ENCODE data around the gene PAX7. TPM values are rescaled to one million over a fixed set of nuclear protein-coding genes. Genes with fewer than 3 reads are reported as not detected.
"Not testable (repeated sequence)": the region's sequence is repeated elsewhere in the genome, so short reads cannot be mapped to it uniquely, and the experiment has no call there.

PAX7 gene
- 0.90 TPM for polyA plus RNA-seq (2013, experiment 1 of 2)
- 2.0 TPM for polyA plus RNA-seq (2013, experiment 2 of 2)

GRCh38 chr1:18630511-18631495, at the start of gene PAX7:
Gene PAX7 (plus strand): TSS chr1:18630846. CDS start chr1:18631604, 758 bp downstream.
- Histone ChIP-seq H3K27me3 (ENCODE audit: insufficient read depth, low read length) (peaks cover 98% of the 10 kb centered on the region), H3K27ac (ENCODE audit: low read depth, low read length) (no peak within 1 kb of the TSS; the same call in 1 of the 2 replicates), H3K4me1 (ENCODE audit: insufficient read depth, low read length) (peaks cover 42% of the 10 kb centered on the region), H3K36me3 (ENCODE audit: insufficient read depth, low read length) (no peaks in the 10 kb centered on the region), H3K9me3 (ENCODE audit: insufficient read depth, low read depth, low read length) (no peaks in the 10 kb centered on the region), H3K9ac (ENCODE audit: low read depth, low read length) (peak within 1 kb of the TSS; percentile 35; the same call in 1 of the 2 replicates), H3K4me3 (ENCODE audit: low read length) (peak within 1 kb of the TSS; percentile 58)
- WGBS, result under 1% methylated on average over 52 of the region's 70 CpGs

GRCh38 chr1:18581420-18581880, 49.2 kb upstream of the PAX7 start:
- H3K36me3 ChIP-seq (ENCODE audit: insufficient read depth, low read length), result no peaks in the 10 kb centered on the region
- WGBS, result 19% methylated on average over 15 of the region's 17 CpGs
- no peaks in the 10 kb centered on the region for H3K9me3 ChIP-seq (ENCODE audit: insufficient read depth, low read depth, low read length)
- no peak overlapping the region for H3K9ac ChIP-seq (ENCODE audit: low read depth, low read length)
- H3K4me1 ChIP-seq (ENCODE audit: insufficient read depth, low read length), result no peaks in the 10 kb centered on the region
- no peaks in the 10 kb centered on the region for H3K27me3 ChIP-seq (ENCODE audit: insufficient read depth, low read length)
- no peak overlapping the region for H3K4me3 ChIP-seq (ENCODE audit: low read length)
- H3K27ac ChIP-seq (ENCODE audit: low read depth, low read length), result no peak overlapping the region

- Histone ChIP-seq H3K4me1 (ENCODE audit: insufficient read depth, low read length) (no peaks in the 10 kb centered on the region), H3K36me3 (ENCODE audit: insufficient read depth, low read length) (no peaks in the 10 kb centered on the region), H3K4me3 (ENCODE audit: low read length) (no peak overlapping the region), H3K9ac (ENCODE audit: low read depth, low read length) (no peak overlapping the region), H3K27ac (ENCODE audit: low read depth, low read length) (no peak overlapping the region), H3K27me3 (ENCODE audit: insufficient read depth, low read length) (0 out of 2 replicates have a peak, but pooled peaks cover 2% of the 10 kb centered on the region), H3K9me3 (ENCODE audit: insufficient read depth, low read depth, low read length) (no peaks in the 10 kb centered on the region)
- 92% methylated on average over 5 of the region's 5 CpGs for WGBS
Observed at GRCh38 chr1:18582890-18583289, 47.8 kb upstream of the PAX7 start.

- 85% methylated on average over 7 of the region's 7 CpGs for WGBS
- Histone ChIP-seq H3K36me3 (ENCODE audit: insufficient read depth, low read length) (no peaks in the 10 kb centered on the region), H3K4me3 (ENCODE audit: low read length) (no peak overlapping the region)
Observed at GRCh38 chr1:18583326-18583941, 47.2 kb upstream of the PAX7 start.

GRCh38 chr1:18586016-18586415, 44.6 kb upstream of the PAX7 start:
- H3K4me3 ChIP-seq (ENCODE audit: low read length); H3K27me3 ChIP-seq (ENCODE audit: insufficient read depth, low read length); H3K4me1 ChIP-seq (ENCODE audit: insufficient read depth, low read length); H3K36me3 ChIP-seq (ENCODE audit: insufficient read depth, low read length); H3K9ac ChIP-seq (ENCODE audit: low read depth, low read length); H3K27ac ChIP-seq (ENCODE audit: low read depth, low read length); H3K9me3 ChIP-seq (ENCODE audit: insufficient read depth, low read depth, low read length): not testable (repeated sequence)
- 97% methylated on average over 4 of the region's 4 CpGs for WGBS

More at GRCh38 chr1:18583326-18583941, 47.2 kb upstream of the PAX7 start:
- 0 out of 2 replicates have a peak, but pooled peaks cover 3% of the 10 kb centered on the region for H3K27me3 ChIP-seq (ENCODE audit: insufficient read depth, low read length)
- H3K9me3 ChIP-seq (ENCODE audit: insufficient read depth, low read depth, low read length), result no peaks in the 10 kb centered on the region
- no peaks in the 10 kb centered on the region for H3K4me1 ChIP-seq (ENCODE audit: insufficient read depth, low read length)
- H3K27ac ChIP-seq (ENCODE audit: low read depth, low read length), result no peak overlapping the region
- no peak overlapping the region for H3K9ac ChIP-seq (ENCODE audit: low read depth, low read length)

- H3K27ac ChIP-seq (ENCODE audit: low read depth, low read length), result no peak overlapping the region
- 84% methylated on average over 6 of the region's 9 CpGs for WGBS
Observed at GRCh38 chr1:18588093-18588492, 42.6 kb upstream of the PAX7 start.

GRCh38 chr1:18592368-18592767, 38.3 kb upstream of the PAX7 start:
- no peak overlapping the region for H3K4me3 ChIP-seq (ENCODE audit: low read length)
- no peaks in the 10 kb centered on the region for H3K4me1 ChIP-seq (ENCODE audit: insufficient read depth, low read length)
- H3K9ac ChIP-seq (ENCODE audit: low read depth, low read length), result no peak overlapping the region
- H3K9me3 ChIP-seq (ENCODE audit: insufficient read depth, low read depth, low read length), result no peaks in the 10 kb centered on the region
- WGBS, result 69% methylated on average over 1 of the region's 1 CpG
- no peaks in the 10 kb centered on the region for H3K36me3 ChIP-seq (ENCODE audit: insufficient read depth, low read length)
- H3K27ac ChIP-seq (ENCODE audit: low read depth, low read length), result no peak overlapping the region
- peaks cover 13% of the 10 kb centered on the region; the same call in 1 of the 2 replicates for H3K27me3 ChIP-seq (ENCODE audit: insufficient read depth, low read length)

More at GRCh38 chr1:18588093-18588492, 42.6 kb upstream of the PAX7 start:
- H3K9me3 ChIP-seq (ENCODE audit: insufficient read depth, low read depth, low read length), result no peaks in the 10 kb centered on the region
- H3K27me3 ChIP-seq (ENCODE audit: insufficient read depth, low read length), result 0 out of 2 replicates have a peak, but pooled peaks cover 3% of the 10 kb centered on the region
- no peak overlapping the region for H3K4me3 ChIP-seq (ENCODE audit: low read length)
- H3K9ac ChIP-seq (ENCODE audit: low read depth, low read length), result no peak overlapping the region
- H3K4me1 ChIP-seq (ENCODE audit: insufficient read depth, low read length), result no peaks in the 10 kb centered on the region
- H3K36me3 ChIP-seq (ENCODE audit: insufficient read depth, low read length), result no peaks in the 10 kb centered on the region

- 40% methylated on average over 19 of the region's 20 CpGs for WGBS
- no peaks in the 10 kb centered on the region for H3K36me3 ChIP-seq (ENCODE audit: insufficient read depth, low read length)
- H3K9me3 ChIP-seq (ENCODE audit: insufficient read depth, low read depth, low read length), result no peaks in the 10 kb centered on the region
- peaks cover 2% of the 10 kb centered on the region; the same call in 1 of the 2 replicates for H3K4me1 ChIP-seq (ENCODE audit: insufficient read depth, low read length)
- H3K9ac ChIP-seq (ENCODE audit: low read depth, low read length), result no peak overlapping the region
- H3K4me3 ChIP-seq (ENCODE audit: low read length), result no peak overlapping the region
- H3K27ac ChIP-seq (ENCODE audit: low read depth, low read length), result no peak overlapping the region
- peaks cover 10% of the 10 kb centered on the region; the same call in 1 of the 2 replicates for H3K27me3 ChIP-seq (ENCODE audit: insufficient read depth, low read length)
Observed at GRCh38 chr1:18597160-18598042, 33.2 kb upstream of the PAX7 start.

GRCh38 chr1:18599086-18599485, 31.6 kb upstream of the PAX7 start:
- Histone ChIP-seq H3K9me3 (ENCODE audit: insufficient read depth, low read depth, low read length) (no peaks in the 10 kb centered on the region), H3K4me1 (ENCODE audit: insufficient read depth, low read length) (peaks cover 7% of the 10 kb centered on the region; the same call in 1 of the 2 replicates), H3K36me3 (ENCODE audit: insufficient read depth, low read length) (no peaks in the 10 kb centered on the region), H3K27ac (ENCODE audit: low read depth, low read length) (no peak overlapping the region), H3K27me3 (ENCODE audit: insufficient read depth, low read length) (peaks cover 4% of the 10 kb centered on the region), H3K4me3 (ENCODE audit: low read length) (no peak overlapping the region), H3K9ac (ENCODE audit: low read depth, low read length) (no peak overlapping the region)
- 44% methylated on average over 12 of the region's 12 CpGs for WGBS

- Histone ChIP-seq H3K4me1 (ENCODE audit: insufficient read depth, low read length) (peaks cover 7% of the 10 kb centered on the region; the same call in 1 of the 2 replicates), H3K27me3 (ENCODE audit: insufficient read depth, low read length) (no peaks in the 10 kb centered on the region; the same call in none of the 2 replicates), H3K36me3 (ENCODE audit: insufficient read depth, low read length) (no peaks in the 10 kb centered on the region), H3K27ac (ENCODE audit: low read depth, low read length) (no peak overlapping the region), H3K9me3 (ENCODE audit: insufficient read depth, low read depth, low read length) (no peaks in the 10 kb centered on the region), H3K4me3 (ENCODE audit: low read length) (no peak overlapping the region), H3K9ac (ENCODE audit: low read depth, low read length) (no peak overlapping the region)
- 82% methylated on average over 9 of the region's 9 CpGs for WGBS
Observed at GRCh38 chr1:18599704-18600103, 30.9 kb upstream of the PAX7 start.
